ENCODE measurements around the gene ZBTB47. TPM values are rescaled to one million over a fixed set of nuclear protein-coding genes. Genes with fewer than 3 reads are reported as not detected.

ZBTB47 gene
- total RNA-seq, 2 donors from 2014 or later: 83.8 to 109 TPM

GRCh38 chr3:42704136-42704841, 50.8 kb downstream of the ZBTB47 start:
- intact Hi-C loops (cut with DNase I): no loop called here
- no peak for DNase-seq (ENCODE audit: low spot score)

- intact Hi-C loops (cut with DNase I): no loop called here
- DNase-seq (ENCODE audit: low spot score): peak; percentile 75
Observed at GRCh38 chr3:42705058-42705767, 51.7 kb downstream of the ZBTB47 start.

DNA sequence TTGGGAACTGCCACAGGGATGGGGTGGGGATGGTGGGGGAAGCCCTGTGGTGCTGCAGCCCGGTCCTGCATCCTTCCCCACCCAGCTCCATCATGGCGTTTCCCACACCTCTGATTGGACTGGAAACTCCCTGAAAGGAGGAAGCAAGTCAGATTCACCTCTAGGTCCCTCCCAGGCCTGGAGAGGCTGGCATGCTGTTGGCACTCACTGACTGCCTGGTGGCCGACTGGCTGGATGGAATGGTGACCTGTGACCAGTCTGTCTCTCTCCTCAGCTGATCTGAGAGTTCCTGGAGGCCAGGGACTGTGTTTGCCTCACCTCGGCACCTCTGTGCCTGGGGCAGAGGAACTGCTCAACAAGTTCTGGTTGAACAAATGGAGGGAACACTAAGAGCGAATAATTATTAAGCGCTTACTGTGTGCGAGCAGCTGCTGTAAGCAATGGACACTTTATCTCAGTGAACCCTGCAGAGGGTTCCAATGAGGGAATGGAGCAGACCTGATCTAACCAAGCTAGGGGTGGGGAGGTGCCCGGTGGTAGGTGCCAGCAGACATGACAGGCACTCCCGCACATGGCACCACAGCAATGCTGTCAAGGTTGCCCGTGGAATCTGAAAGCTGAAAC, 52.6 kb downstream of the ZBTB47 start:
- no peak for DNase-seq (ENCODE audit: low spot score)
- intact Hi-C loops (cut with DNase I): no loop called here

- intact Hi-C loops (cut with DNase I): no loop called here
- no peak for DNase-seq (ENCODE audit: low spot score)
Observed at GRCh38 chr3:42706721-42707619, 53.5 kb downstream of the ZBTB47 start.

GRCh38 chr3:42707620-42708355, 54.3 kb downstream of the ZBTB47 start:
- DNase-seq (ENCODE audit: low spot score): no peak
- intact Hi-C loops (cut with DNase I): no loop called here

- intact Hi-C loops (cut with DNase I): no loop called here
- no peak for DNase-seq (ENCODE audit: low spot score)
Observed at GRCh38 chr3:42708611-42709151, 55.2 kb downstream of the ZBTB47 start.

GRCh38 chr3:42709621-42710020, 56.1 kb downstream of the ZBTB47 start:
- intact Hi-C loops (cut with DNase I): no loop called here
- peak; percentile 57 for DNase-seq (ENCODE audit: low spot score)

GRCh38 chr3:42710323-42711021, 57.0 kb downstream of the ZBTB47 start:
- peak; percentile 56 for DNase-seq (ENCODE audit: low spot score)
- intact Hi-C loops (cut with DNase I): no loop called here

DNA sequence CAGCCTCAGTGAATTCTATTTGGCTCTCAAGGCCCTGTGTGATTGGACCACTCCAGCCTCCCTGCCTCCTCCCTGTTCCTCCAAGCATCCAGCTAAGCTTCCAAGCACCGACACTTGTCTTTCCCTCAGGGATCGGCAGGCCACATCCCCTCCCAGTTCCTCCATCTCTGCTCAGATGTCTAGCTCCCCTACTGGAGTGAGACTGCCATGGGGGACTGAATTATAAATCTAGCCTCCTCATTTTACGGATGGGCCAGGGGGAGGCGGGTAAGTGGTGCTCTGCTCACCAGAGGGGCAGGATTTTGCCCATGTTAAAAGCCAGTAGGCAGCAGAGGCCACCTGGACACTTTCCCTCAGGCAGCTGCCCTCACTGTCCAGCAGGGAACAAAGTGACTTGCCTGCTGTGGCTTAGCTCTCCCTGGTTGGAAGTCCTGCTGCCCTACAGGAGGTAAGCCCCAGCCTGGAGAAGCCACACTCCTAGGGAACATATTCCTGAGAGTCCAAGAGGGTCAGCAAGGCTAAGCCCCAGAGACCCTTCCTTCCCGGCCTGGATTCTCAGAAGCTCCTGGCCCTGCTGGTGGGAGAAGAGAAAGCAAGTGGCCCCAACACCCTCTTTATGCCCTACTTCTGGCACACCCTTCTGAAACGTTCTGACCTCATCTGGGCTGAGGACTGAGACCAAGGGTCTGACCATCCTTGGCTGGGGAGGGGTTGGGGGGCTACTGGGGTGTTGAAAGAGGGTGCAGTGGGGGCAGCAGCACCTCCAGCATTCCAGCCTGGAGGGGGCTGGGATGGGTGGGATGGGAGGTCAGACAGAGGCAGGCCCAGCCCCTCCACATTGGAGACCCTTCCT, 58.2 kb downstream of the ZBTB47 start:
- no peak for DNase-seq (ENCODE audit: low spot score)
- intact Hi-C loops (cut with DNase I): no loop called here

DNA sequence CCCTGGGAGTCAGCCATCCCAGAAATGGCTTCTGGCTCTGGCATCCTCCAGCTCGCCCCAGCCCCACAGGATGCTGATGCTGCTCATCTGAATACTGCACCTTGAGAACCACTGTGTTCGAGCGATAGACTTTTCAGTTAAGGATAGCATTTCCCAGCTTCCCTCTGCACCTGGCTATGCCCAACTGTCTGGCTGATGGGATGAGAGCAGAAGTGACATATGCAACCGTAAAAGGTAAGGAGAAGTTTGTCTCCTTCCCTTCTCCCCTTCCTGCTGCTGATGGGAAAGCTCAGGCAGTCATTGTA, 58.8 kb downstream of the ZBTB47 start:
- no peak for DNase-seq (ENCODE audit: low spot score)
- intact Hi-C loops (cut with DNase I): no loop called here

DNA sequence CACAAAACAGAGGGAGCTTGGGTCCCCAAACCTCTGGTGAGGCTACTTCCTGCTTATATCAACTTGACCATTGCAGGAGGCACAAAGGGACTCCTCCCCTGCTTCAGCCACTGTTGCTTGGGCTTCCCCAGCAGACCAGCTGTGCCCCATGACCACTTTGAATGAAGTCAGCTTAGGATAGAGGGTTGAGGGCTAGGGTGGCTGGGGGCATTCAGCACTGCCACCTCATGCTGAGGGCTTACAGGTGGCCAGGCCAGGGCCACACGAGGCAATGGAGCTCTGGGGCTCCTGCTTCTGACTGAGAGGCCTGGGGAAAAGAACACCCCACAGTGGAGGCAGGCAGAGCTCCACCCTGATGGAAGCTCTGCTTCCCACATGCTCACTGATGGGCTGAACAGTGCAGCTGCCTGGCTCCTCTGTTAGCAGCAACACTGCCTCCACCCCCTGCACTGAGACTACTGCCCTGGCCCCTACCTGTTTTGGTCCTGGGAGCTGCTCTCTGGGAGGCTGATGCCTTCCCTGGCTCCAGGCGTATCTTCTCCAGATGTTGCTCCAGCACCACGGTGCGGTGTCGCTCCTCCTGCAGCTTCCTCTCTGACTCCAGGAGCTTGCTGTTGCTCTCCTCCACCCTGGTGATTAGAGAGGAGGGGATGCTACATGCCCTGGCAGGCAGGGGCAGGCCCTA, 59.3 kb downstream of the ZBTB47 start:
- intact Hi-C loops (cut with DNase I): no loop called here
- DNase-seq (ENCODE audit: low spot score): no peak

GRCh38 chr3:42713747-42714146, 60.2 kb downstream of the ZBTB47 start:
- intact Hi-C loops (cut with DNase I): no loop called here
- DNase-seq (ENCODE audit: low spot score): no peak

DNA sequence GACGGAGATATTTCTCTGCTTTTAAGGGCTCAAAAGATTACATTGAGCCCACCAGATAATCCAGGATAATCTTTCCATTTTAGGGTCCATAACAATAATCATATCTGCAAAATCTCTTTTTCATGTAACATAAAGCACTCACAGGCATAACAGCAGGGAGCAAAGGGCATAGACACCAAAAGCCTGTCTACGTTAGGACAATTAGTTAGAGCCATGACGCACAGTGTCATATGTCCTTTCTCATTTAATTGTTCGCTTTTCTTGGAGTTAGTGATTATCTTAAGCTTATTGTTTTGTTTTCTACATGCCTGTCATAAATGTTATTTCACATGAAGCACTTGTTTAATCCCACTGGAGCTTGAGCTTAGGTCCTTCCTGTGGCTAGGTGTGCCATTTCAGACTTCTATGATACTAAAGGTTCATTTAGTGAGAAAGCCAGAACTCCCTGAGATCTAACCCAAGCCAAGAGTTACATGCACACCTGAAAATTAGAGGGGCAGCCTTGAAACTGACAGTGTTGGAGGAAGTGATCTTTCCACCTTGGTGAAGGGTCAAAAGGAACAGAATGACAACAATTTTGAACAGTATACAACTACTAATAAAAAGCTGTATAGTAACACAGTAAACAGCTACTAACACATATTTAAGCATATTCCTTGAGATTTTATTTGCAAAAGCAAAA, 60.8 kb downstream of the ZBTB47 start:
- intact Hi-C loops (cut with DNase I): no loop called here
- no peak for DNase-seq (ENCODE audit: low spot score)

Measured in posterior vena cava (tissue), 2 donors.